ENCODE data around the gene ZDHHC8. TPM values are rescaled to one million over a fixed set of nuclear protein-coding genes. Genes with fewer than 3 reads are reported as not detected.

Gene ZDHHC8
- total RNA-seq, 1 donor from 2014 or later = 118 TPM

GRCh38 chr22:20140521-20140964 lies 8.9 kb downstream of the ZDHHC8 start:
- H3K9me3 Mint-ChIP-seq (ENCODE audit: unreplicated experiment) = no peaks in the 10 kb centered on the region
- H3K27ac Mint-ChIP-seq (ENCODE audit: unreplicated experiment) = no peak overlapping the region
- H3K4me3 Mint-ChIP-seq (ENCODE audit: unreplicated experiment) = no peak overlapping the region
- no peak for TF ChIP-seq CTCF (IDR thresholded peaks at IDR 0.05; ENCODE audit: unreplicated experiment)
- peaks cover 7% of the 10 kb centered on the region for H3K36me3 Mint-ChIP-seq (ENCODE audit: low read depth, unreplicated experiment)
- peaks cover 4% of the 10 kb centered on the region for H3K27me3 Mint-ChIP-seq (ENCODE audit: unreplicated experiment)
- no peak for DNase-seq (ENCODE audit: low spot score)
- peaks cover 7% of the 10 kb centered on the region for H3K4me1 Mint-ChIP-seq (ENCODE audit: unreplicated experiment)

- Mint-ChIP-seq H3K9me3 (ENCODE audit: unreplicated experiment) (no peaks in the 10 kb centered on the region), H3K4me1 (ENCODE audit: unreplicated experiment) (peaks cover 7% of the 10 kb centered on the region), H3K4me3 (ENCODE audit: unreplicated experiment) (no peak overlapping the region), H3K27ac (ENCODE audit: unreplicated experiment) (no peak overlapping the region), H3K27me3 (ENCODE audit: unreplicated experiment) (peaks cover 3% of the 10 kb centered on the region), H3K36me3 (ENCODE audit: low read depth, unreplicated experiment) (peaks cover 7% of the 10 kb centered on the region)
- no peak for TF ChIP-seq CTCF (IDR thresholded peaks at IDR 0.05; ENCODE audit: unreplicated experiment)
- DNase-seq (ENCODE audit: low spot score) = no peak
These were observed 9.8 kb downstream of the ZDHHC8 start for GRCh38 chr22:20141186-20142077.

- Mint-ChIP-seq H3K36me3 (ENCODE audit: low read depth, unreplicated experiment) (peaks cover 7% of the 10 kb centered on the region), H3K4me1 (ENCODE audit: unreplicated experiment) (peaks cover 7% of the 10 kb centered on the region), H3K4me3 (ENCODE audit: unreplicated experiment) (no peak overlapping the region), H3K27ac (ENCODE audit: unreplicated experiment) (no peak overlapping the region), H3K9me3 (ENCODE audit: unreplicated experiment) (no peaks in the 10 kb centered on the region), H3K27me3 (ENCODE audit: unreplicated experiment) (peaks cover 2% of the 10 kb centered on the region)
- DNase-seq (ENCODE audit: low spot score) = no peak
- no peak for TF ChIP-seq CTCF (IDR thresholded peaks at IDR 0.05; ENCODE audit: unreplicated experiment)
These were observed 11.4 kb downstream of the ZDHHC8 start for GRCh38 chr22:20142711-20143621.

- Mint-ChIP-seq H3K27ac (ENCODE audit: unreplicated experiment) (no peak overlapping the region), H3K36me3 (ENCODE audit: low read depth, unreplicated experiment) (peaks cover 7% of the 10 kb centered on the region), H3K27me3 (ENCODE audit: unreplicated experiment) (peaks cover 2% of the 10 kb centered on the region), H3K4me1 (ENCODE audit: unreplicated experiment) (peaks cover 6% of the 10 kb centered on the region), H3K4me3 (ENCODE audit: unreplicated experiment) (no peak overlapping the region), H3K9me3 (ENCODE audit: unreplicated experiment) (no peaks in the 10 kb centered on the region)
- DNase-seq (ENCODE audit: low spot score) = no peak
- TF ChIP-seq CTCF (IDR thresholded peaks at IDR 0.05; ENCODE audit: unreplicated experiment) = no peak
These were observed 12.5 kb downstream of the ZDHHC8 start for GRCh38 chr22:20143883-20144665.

Measured in endothelial cell (in vitro differentiated cells).